ENCODE results near the gene KMT5C. TPM values are rescaled to one million over a fixed set of nuclear protein-coding genes. Genes with fewer than 3 reads are reported as not detected.
A peak's percentile ranks its signal among the peaks of the same experiment; 100 is the strongest.

The KMT5C gene
- total and polyA plus RNA-seq, 5 donors: 6.3 to 9.8 (median 7.7) TPM

DNA sequence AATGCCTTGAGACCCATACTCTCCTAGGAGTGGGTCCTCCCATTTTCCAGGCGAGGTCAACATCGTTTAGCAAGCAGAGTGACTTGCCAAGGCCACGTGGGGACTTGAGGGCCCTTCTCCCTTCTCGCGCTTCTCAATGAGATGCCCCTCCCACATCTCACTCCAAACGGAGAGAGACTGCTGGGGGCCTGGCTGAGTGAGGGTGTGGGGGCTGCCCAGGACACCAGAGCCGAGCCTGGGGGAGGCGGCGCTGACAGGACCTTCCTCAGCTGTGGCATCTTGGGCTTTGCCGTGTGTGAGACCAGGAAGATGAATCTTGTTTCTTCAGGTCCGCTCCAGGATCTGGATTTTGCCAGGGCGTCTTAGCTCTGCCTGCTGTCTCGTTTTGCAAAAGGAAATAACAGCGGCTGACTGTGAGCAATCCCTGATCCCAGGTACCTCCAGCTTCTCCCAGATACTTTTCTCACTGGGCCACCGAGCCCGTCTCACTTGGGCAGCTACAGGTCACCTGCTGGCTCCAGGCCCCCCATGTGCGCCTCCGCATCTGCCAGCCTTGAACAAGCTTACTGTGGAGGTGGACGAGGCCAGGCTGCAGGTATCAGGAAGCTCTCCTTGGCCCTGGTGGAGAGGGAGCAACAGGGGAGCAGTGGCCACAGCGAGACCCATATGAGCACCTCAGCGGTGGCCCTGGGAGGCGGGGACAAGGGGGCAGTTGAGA is 8.8 kb downstream of the KMT5C start:
- Histone ChIP-seq H3K4me3 (ENCODE audit: low read length) (no peak overlapping the region), H3K4me1 (ENCODE audit: control insufficient read depth, insufficient read depth, low read length) (no peaks in the 10 kb centered on the region), H3K27ac (ENCODE audit: low read length) (no peak overlapping the region), H3K27me3 (ENCODE audit: control insufficient read depth, insufficient read depth) (no peaks in the 10 kb centered on the region), H3K9me3 (ENCODE audit: control insufficient read depth, low read length) (no peaks in the 10 kb centered on the region)
- WGBS: 64% methylated on average over 22 of the region's 22 CpGs
- DNase-seq: peak in 1 of 3 donors; percentile 38
- intact Hi-C loops (cut with DNase I): no loop called here
- ATAC-seq: no peak

DNA sequence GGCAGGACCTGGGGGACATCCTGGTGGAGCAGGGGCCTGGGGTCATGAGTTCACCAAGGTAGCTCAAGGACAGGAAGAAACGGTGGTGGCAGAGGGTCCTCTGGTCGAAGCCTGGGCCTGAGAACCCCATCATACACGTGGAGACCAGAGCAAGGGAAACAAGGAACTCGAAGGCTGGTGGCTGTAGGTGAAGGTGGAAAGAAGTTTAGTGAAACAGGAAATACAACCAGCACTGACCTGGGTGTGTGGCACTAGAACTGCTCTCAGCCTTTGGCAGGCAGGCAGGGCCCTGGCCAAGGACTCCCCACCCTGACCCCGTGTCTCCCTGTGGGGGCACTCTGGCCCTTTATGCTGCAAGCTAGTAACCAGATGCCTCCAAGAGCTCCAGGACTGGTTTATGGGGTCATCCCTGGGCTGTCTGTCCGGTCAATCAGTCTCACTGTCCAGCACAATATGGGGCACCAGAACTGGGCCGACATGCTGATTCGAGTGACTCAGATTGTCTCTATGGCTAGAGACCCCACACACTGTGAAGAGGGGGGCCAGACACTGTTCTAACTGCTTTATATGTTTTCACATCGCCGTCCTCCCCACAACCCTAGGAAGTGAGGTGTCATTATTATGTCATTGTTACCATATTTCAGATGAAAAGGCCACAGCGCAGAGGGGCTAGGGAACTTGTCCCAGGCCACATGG is 11.1 kb downstream of the KMT5C start:
- Histone ChIP-seq H3K27ac (ENCODE audit: low read length) (no peak overlapping the region), H3K4me1 (ENCODE audit: control insufficient read depth, insufficient read depth, low read length) (no peaks in the 10 kb centered on the region), H3K27me3 (ENCODE audit: control insufficient read depth, insufficient read depth) (no peaks in the 10 kb centered on the region), H3K4me3 (ENCODE audit: low read length) (no peak overlapping the region), H3K9me3 (ENCODE audit: control insufficient read depth, low read length) (no peaks in the 10 kb centered on the region)
- WGBS: 72% methylated on average over 11 of the region's 11 CpGs
- peak in 1 of 3 donors; percentile 10 for DNase-seq
- ATAC-seq: no peak
- intact Hi-C loops (cut with DNase I): no loop called here

DNA sequence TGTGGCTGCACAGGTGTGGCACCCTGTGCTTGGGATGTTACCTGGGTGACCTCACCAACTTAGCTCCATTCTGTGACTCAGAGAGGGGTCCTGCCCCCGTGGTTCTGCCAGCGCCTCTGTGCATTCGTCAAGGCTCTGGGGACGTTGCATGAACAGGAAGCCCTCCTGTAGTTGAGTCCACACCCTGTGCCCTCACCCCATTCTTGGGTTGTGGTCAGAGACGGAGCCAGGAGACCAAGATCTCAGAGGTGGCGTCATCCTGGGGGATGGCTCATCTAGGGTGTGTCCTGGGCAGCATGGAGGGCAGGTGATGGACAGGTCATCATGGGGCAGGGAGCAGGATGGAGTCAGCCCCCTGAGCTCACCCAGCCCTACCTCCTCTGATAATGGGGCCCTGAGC is 12.4 kb downstream of the KMT5C start:
- Histone ChIP-seq H3K4me1 (ENCODE audit: control insufficient read depth, insufficient read depth, low read length) (no peaks in the 10 kb centered on the region), H3K4me3 (ENCODE audit: low read length) (no peak overlapping the region), H3K27me3 (ENCODE audit: control insufficient read depth, insufficient read depth) (no peaks in the 10 kb centered on the region), H3K27ac (ENCODE audit: low read length) (no peak overlapping the region), H3K9me3 (ENCODE audit: control insufficient read depth, low read length) (no peaks in the 10 kb centered on the region)
- no peak for ATAC-seq
- peak in 1 of 3 donors; percentile 9 for DNase-seq
- intact Hi-C loops (cut with DNase I): no loop called here
- WGBS: 73% methylated on average over 6 of the region's 6 CpGs

DNA sequence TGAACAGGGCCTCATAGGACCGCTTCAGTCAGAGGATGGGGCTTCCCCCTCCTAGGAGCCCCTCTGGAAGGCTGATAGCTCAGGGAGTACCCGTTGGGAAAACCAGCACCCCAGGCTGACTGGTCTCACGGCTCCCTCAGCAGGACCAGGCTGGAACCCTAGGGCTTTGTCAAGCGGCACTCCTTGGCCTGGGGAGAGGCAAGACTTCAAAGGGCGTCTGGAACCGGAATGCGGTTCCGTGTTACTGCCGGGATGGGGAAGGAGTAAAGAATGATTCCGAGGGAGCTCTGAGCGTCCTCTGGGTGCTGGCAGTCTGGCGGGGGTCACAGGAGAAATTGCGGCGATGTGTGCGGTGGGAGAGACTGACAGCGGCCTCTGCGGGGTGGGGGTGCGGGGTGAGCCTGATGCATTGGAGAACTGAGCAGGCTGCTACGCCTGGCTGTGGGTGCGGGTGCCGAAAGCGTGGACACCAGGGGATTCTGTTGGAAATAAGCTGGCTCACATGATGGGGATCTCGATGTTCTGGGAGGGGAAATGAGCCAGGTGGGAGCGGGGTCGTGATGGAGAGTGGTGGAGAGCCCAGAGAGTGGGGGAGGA is 13.0 kb downstream of the KMT5C start:
- ATAC-seq (no peak), DNase-seq (peak in 1 of 3 donors; percentile 39)
- Histone ChIP-seq H3K4me1 (ENCODE audit: control insufficient read depth, insufficient read depth, low read length) (no peaks in the 10 kb centered on the region), H3K27ac (ENCODE audit: low read length) (no peak overlapping the region), H3K9me3 (ENCODE audit: control insufficient read depth, low read length) (no peaks in the 10 kb centered on the region), H3K27me3 (ENCODE audit: control insufficient read depth, insufficient read depth) (no peaks in the 10 kb centered on the region), H3K4me3 (ENCODE audit: low read length) (no peak overlapping the region)
- WGBS: 57% methylated on average over 25 of the region's 25 CpGs
- intact Hi-C loops (cut with DNase I): no loop called here

GRCh38 chr19:55353356-55353802 is 13.7 kb downstream of the KMT5C start:
- Histone ChIP-seq H3K27ac (ENCODE audit: low read length) (no peak overlapping the region), H3K4me1 (ENCODE audit: control insufficient read depth, insufficient read depth, low read length) (no peaks in the 10 kb centered on the region), H3K9me3 (ENCODE audit: control insufficient read depth, low read length) (no peaks in the 10 kb centered on the region), H3K4me3 (ENCODE audit: low read length) (peak overlapping the region; percentile 24), H3K27me3 (ENCODE audit: control insufficient read depth, insufficient read depth) (no peaks in the 10 kb centered on the region)
- DNase-seq (no peak), ATAC-seq (no peak)
- WGBS: 4% methylated on average over 24 of the region's 24 CpGs
- intact Hi-C loops (cut with DNase I): no loop called here

DNA sequence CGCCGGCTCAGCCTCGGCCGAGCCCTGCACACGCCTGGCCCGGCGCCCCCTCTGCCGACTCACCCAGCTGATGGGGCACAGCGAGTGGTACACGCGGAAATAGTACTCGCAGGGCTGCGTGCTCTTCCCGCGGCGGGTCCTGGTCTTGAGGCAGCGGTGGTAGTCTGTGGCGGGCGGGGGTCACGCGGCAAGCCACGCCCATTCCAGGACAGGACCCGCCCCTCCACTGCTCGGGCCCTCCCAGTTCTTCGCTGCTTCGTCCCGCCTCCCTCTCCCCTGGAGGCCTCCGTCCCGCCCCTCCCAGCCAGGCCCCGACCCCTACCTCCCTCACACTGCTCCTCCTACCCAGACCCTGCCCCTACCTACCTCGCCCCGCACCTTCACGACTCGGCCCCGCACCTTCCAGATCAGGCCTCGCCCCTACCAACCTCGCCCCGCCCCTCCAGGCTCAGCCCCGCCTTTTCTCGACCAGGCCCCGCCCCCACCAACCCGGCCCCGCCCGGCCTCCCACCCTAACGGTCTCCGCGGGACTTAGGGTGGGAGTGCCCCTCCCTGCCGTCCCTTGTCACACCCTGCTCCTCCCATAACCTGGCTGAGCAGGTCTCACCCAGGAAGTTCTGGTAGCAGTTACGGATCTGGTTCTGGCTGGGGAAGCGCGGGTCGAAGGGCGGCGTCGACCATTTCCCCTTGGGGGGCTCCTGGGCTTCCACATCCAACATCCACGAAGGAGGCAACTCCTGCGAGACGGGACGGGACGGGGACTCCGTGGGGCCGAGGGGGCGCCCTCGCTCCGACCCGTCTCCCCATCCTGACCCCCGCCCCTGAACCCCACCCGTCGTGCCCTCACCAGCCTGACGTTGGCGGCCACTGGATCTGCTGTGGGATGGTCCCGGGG is 14.4 kb downstream of the KMT5C start:
- intact Hi-C loops (cut with DNase I): no loop called here
- no peak overlapping the region for H3K27ac ChIP-seq (ENCODE audit: low read length)
- 1% methylated on average over 71 of the region's 72 CpGs for WGBS
- H3K4me1 ChIP-seq (ENCODE audit: control insufficient read depth, insufficient read depth, low read length): no peaks in the 10 kb centered on the region
- no peaks in the 10 kb centered on the region for H3K9me3 ChIP-seq (ENCODE audit: control insufficient read depth, low read length)
- DNase-seq (peak; percentile 69 to 86 (median 82)), ATAC-seq (peak; percentile 84 to 93)
- peak overlapping the region; percentile 24 for H3K4me3 ChIP-seq (ENCODE audit: low read length)
- no peaks in the 10 kb centered on the region for H3K27me3 ChIP-seq (ENCODE audit: control insufficient read depth, insufficient read depth)

DNA sequence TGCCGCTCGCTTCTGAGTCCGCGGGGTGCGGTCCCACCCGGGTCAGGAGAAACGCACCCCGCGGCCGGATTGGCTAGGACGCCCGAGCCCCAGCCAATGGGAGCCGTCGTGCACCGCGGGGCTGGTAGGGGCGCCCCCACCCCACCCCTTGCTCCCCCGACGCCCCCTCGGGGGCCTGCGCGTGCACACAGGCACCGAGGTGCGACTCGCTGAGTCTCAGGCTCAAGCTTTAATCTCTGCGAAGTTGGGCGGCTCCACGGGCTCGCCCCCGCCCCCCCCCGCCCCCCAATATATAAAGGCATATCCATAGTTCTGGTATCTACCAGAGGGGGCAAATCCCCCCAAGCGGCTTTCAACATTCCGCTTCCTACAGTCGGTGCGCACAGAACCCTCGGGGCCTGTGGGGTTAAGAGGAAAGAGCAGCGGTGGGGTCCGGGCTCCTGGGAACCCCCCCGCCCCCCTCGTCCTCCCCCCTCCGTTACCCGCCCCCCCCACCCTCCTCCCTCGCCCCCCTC is 15.1 kb downstream of the KMT5C start, which contains the start of gene COX6B2:
Gene COX6B2, minus strand, starts transcription at position 22 of the 515 bp plus-strand sequence. CDS start 198 bp downstream, outside the sequence.
- H3K27ac ChIP-seq (ENCODE audit: low read length): no peak within 1 kb of the TSS
- peak within 1 kb of the TSS; percentile 24 for H3K4me3 ChIP-seq (ENCODE audit: low read length)
- DNase-seq: peak in 1 of 3 donors; percentile 46
- no peaks in the 10 kb centered on the region for H3K9me3 ChIP-seq (ENCODE audit: control insufficient read depth, low read length)
- no peaks in the 10 kb centered on the region for H3K27me3 ChIP-seq (ENCODE audit: control insufficient read depth, insufficient read depth)
- ATAC-seq: no peak
- WGBS: 2% methylated on average over 43 of the region's 43 CpGs
- intact Hi-C loops (cut with DNase I): no loop called here
- no peaks in the 10 kb centered on the region for H3K4me1 ChIP-seq (ENCODE audit: control insufficient read depth, insufficient read depth, low read length)

- intact Hi-C loops (cut with DNase I): no loop called here
These were observed 15.6 kb downstream of the KMT5C start for GRCh38 chr19:55355213-55355821.

GRCh38 chr19:55358493-55358892 is 18.8 kb downstream of the KMT5C start:
- WGBS: 84% methylated on average over 19 of the region's 19 CpGs
- ATAC-seq: no peak
- H3K9me3 ChIP-seq (ENCODE audit: control insufficient read depth, low read length): no peaks in the 10 kb centered on the region
- DNase-seq: no peak
- no peaks in the 10 kb centered on the region for H3K27me3 ChIP-seq (ENCODE audit: control insufficient read depth, insufficient read depth)
- no peak overlapping the region for H3K27ac ChIP-seq (ENCODE audit: low read length)
- H3K4me1 ChIP-seq (ENCODE audit: control insufficient read depth, insufficient read depth, low read length): no peaks in the 10 kb centered on the region
- no peak overlapping the region for H3K4me3 ChIP-seq (ENCODE audit: low read length)
- intact Hi-C loops (cut with DNase I): no loop called here

More at GRCh38 chr19:55355213-55355821, 15.6 kb downstream of the KMT5C start:
- 29% methylated on average over 13 of the region's 13 CpGs for WGBS
- ATAC-seq: no peak
- no peaks in the 10 kb centered on the region for H3K4me1 ChIP-seq (ENCODE audit: control insufficient read depth, insufficient read depth, low read length)
- DNase-seq: peak in 1 of 3 donors; percentile 38
- no peak overlapping the region for H3K27ac ChIP-seq (ENCODE audit: low read length)
- H3K9me3 ChIP-seq (ENCODE audit: control insufficient read depth, low read length): no peaks in the 10 kb centered on the region
- H3K4me3 ChIP-seq (ENCODE audit: low read length): no peak overlapping the region
- no peaks in the 10 kb centered on the region for H3K27me3 ChIP-seq (ENCODE audit: control insufficient read depth, insufficient read depth)

Measured in right cardiac atrium (tissue), 5 donors.